ENCODE results near the gene CDC42SE1.
A peak's percentile ranks its signal among the peaks of the same experiment; 100 is the strongest.

Gene CDC42SE1

DNA sequence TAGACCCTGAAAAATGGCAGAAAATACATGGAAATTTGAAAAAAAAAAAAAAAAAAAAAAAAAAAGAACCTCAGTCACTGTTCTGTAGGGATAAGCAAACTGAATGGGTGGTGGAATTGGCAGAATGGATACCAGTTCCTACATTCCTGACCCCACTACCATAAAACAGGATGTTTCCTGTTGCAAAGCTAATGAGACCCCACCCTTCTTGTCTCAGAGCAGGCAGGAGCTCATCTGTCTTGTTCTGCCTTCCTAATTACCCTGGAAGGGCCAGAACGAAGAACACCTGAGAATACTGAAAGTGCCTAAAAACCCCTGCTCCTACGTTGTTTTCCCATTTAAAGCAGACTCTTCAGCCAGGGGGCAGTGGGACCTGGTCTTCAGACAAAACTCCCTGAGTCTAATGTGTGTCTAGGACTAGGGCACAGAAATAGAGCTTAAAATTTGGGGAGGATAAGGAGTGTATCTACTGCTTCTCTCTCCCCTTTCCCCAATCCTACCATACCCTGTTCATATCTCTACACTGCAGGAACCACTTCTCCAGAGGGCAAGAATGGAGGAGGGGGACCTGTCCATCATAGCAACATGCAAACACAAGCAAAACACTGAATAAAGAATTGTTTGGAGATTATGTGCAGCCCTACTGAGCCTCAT lies 7.9 kb downstream of the CDC42SE1 start:
- no peak for DNase-seq

DNA sequence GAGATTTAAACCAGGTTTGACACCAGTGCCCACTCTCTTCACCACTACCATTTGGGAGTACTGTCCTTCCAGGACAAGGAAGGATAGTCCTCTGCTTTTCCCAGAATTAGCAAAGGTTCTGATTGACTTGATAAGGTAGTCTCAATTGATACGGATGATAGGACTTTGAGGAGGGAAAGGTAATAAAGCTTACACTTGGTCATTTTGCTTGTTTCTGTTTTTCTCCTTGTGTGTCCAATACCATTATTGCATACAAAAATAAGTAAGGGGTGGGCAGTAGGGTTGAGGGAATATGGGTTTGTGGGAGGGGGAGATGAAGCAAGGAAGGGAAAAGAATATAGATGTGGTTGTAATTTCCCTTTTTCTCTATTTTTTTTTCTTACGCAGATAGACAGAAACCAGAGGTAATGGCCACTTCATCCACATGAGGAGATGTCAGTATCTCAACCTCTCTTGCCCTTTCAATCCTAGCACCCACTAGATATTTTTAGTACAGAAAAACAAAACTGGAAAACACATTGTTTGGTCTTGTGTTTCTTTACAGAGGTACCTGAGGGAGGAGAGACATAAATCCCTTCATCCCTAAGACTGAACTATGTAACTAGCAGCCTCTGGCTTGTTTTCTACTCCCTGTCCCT lies 9.3 kb downstream of the CDC42SE1 start:
- DNase-seq: no peak

DNA sequence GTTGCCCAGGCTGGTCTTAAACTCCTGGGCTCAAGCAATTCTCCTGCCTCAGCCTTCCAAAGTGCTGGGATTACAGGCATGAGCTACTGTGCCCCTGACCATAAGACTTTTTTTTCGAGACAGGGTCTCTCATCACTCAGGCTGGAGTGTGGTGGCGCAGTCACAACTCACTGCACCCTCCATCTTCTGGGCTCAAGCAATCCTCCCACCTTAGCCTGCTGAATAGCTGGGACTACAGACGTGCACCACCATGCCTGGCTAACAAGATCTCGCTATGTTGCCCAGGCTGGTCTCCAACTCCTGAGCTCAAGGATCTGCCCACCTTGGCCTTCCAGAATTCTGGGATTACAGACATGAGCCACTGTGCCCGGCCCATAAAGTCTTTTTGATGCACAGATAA lies 10.0 kb downstream of the CDC42SE1 start:
- DNase-seq: no peak

DNA sequence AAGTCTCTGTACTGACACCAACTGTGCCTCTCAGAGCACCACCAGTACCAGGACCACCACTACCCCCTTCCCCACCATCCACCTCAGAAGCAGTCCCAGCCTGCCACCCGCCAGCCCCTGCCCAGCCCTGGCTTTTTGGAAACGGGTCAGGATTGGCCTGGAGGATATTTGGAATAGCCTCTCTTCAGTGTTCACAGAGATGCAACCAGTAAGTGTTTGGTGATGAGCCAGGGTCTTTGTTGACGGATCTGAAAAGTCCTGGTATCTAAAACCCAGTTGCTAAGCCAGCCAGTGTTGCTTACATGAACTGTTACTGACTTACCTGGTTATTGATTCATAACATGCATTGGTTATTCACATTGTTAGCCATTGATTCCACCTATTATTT lies 10.8 kb downstream of the CDC42SE1 start:
- no peak for DNase-seq

DNA sequence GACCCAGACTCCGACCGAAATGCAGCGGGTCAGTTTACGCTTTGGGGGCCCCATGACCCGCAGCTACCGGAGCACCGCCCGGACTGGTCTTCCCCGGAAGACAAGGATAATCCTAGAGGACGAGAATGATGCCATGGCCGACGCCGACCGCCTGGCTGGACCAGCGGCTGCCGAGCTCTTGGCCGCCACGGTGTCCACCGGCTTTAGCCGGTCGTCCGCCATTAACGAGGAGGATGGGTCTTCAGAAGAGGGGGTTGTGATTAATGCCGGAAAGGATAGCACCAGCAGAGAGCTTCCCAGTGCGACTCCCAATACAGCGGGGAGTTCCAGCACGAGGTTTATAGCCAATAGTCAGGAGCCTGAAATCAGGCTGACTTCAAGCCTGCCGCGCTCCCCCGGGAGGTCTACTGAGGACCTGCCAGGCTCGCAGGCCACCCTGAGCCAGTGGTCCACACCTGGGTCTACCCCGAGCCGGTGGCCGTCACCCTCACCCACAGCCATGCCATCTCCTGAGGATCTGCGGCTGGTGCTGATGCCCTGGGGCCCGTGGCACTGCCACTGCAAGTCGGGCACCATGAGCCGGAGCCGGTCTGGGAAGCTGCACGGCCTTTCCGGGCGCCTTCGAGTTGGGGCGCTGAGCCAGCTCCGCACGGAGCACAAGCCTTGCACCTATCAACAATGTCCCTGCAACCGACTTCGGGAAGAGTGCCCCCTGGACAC lies 11.3 kb downstream of the CDC42SE1 start:
- DNase-seq: peak; percentile 45 to 68

DNA sequence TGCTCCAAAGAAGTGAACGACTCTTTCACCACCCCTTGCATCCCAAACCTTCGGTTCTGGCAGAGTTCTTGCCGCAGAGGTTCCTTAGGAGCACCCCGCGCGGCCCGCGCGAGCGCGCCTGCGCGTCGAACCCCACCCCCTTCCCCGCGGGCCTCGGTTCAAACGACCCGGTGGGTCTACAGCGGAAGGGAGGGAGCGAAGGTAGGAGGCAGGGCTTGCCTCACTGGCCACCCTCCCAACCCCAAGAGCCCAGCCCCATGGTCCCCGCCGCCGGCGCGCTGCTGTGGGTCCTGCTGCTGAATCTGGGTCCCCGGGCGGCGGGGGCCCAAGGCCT lies 11.9 kb downstream of the CDC42SE1 start, which contains the start of gene C1orf56:
C1orf56 (plus strand) TSS at position 161 of the 334 bp plus-strand sequence; CDS start at position 258, 97 bp downstream.
- DNase-seq: peak; percentile 68 to 74

DNA sequence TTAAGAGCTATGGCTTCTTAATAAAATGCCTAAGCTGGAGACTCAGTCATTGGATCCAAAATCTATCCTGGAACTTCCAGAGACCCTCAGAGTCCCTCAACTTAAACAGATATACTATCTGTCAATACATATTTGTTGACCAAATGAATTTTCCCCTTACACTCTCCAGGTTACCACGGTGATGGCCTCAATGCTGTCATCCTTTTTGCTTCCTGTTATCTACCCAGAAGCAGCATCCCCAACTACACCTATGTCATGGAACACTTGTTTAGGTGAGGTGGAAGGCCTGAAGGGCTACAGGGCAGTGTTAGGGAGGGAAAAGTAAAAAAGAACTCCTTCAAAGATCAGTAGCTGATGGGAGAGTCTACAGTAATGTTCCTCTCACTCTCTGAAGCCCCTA lies 16.3 kb downstream of the CDC42SE1 start:
- no peak for DNase-seq

DNA sequence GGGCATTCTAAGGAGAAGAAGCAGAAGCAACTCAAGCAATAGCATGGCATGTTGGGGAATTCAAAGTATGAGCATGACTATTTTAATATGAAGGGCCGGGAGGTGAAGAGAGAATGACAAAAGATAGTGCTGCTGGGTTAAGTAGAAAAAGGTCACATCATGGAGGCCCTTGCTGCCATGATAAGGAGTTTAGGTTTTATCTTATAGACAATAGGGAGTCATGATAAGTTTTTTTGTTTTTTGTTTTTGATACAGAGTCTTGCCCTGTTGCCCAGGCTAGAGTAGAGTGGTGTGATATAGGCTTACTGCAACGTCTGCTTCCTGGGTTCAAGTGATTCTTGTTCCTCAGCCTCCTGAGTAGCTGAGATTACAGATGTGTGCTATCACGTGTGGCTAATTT lies 19.9 kb downstream of the CDC42SE1 start:
- DNase-seq: no peak

DNA sequence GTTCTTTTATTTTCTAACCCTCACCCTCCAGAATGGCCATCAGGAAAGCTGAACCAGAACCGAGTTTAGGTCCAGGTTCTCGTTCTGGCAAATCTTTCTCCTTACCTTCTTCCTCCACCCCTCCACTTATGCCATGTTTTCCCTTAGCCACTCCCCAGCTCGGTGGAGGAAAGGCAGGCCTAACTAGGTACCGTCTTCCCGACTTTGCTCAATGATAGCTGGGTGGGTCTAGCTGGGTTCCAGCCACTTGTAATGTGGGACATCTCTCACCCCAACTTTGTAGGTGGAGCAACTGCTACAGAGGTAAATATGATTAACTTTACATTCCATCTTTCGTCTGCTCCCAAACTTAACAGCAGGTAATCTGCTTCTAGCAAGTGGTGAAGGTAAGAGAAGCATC lies 22.4 kb downstream of the CDC42SE1 start:
- no peak for DNase-seq

DNA sequence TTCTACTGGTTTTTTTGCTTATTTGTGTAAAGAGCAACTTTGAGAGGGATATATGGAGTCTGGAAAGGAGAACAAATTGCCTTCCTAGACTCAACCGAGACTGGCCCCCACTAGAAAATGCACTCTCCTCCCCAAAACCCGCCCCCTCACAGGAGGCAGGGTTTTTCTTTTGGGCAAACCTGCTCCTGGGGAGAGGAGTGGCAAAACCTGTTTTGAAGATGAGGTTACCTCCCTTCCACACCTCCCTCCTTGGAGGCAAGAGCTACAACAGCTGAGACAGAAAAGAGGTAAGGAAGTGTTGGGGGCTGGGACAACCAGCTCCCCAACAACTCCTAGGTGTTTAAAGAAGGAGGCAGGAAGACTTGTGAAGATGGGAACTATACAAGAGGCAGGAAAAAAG lies 23.1 kb downstream of the CDC42SE1 start, which contains the start of gene BNIPL:
BNIPL (plus strand) TSS at position 231 of the 400 bp plus-strand sequence; CDS start at position 371, 140 bp downstream.
- no peak for DNase-seq

DNA sequence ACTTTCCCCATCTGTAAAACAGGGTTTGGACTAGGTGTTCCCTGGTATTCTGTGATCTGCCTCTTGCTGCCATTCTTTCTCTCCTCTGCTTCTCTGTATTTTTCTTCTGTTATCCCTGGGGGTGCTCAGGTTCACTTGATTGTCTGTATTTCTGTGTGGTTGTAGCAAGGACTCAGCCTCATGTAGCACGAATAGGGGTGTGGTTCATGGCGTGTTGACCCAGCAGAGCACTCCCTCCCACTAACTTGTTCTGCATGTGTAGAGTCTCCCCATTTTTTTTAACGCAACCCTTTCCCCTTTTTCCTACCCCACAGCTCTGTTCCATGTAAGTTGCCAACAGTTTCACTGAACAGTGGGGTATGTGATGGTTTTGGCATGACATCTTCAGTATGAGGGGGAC lies 24.3 kb downstream of the CDC42SE1 start:
- no peak for DNase-seq

DNA sequence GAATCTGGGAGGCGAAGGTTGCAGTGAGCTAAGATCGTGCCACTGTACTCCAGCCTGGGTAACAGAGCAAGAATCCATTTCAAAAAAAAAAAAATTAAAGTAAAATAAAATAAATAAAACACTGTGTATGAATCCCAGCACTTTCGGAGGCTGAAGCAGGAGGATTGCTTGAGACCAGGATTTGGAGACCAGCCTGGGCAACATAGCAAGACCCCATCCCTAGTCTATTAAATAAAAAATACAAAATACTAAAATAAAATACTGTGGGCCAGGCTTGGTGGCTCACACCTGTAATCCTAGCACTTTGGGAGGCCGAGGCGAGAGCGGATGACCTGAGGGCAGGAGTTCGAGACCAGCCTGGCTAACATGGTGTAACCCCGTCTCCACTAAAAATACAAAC lies 27.3 kb downstream of the CDC42SE1 start:
- no peak for DNase-seq

DNA sequence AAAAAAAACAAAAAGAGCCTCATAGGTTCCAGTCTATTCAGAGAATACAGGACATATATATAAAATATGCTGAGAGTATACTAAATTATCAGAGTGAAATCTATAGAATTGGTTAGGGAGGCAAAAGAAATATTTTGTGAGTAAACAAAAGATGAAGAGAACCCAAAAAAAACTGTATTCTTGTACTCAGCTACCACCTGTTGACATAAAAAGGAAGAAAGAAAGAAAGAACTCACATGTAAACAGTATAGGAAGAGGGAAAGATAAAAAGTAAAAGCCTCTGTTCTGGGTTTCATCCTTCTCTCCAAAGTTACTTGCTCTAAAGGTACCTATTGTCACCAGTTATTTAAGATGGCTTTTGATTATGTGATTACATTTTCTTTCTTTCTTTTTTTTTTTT lies 33.0 kb downstream of the CDC42SE1 start:
- DNase-seq: no peak

DNA sequence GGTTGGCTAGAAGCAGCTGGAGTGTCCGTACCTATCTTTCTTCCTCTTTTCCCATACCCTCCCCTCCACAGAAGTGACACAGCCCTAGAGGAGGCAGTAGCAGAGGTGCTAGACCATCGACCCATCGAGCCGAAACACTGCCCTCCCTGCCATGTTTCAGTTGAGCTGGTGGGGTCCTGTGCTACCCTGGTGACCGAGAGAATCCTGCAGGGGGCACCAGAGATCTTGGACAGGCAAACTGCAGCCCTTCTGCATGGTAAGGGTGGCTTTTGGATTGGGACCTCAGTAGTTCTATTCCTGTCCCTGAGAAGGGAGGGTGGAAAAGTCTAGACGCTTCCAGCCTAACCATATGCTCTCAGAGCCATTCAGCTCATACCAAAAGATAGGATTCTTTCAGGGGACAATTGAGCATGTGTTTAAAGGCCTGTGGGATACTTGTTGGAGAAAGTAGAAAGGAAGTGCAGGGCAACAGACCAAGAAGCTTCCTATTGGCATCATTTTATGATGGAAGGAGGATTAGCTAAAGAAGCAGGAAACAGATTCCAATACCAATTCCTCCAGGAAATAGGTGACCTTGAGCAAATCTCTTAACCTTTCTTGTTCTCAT lies 34.8 kb downstream of the CDC42SE1 start:
- DNase-seq: peak; percentile 44 to 62

DNA sequence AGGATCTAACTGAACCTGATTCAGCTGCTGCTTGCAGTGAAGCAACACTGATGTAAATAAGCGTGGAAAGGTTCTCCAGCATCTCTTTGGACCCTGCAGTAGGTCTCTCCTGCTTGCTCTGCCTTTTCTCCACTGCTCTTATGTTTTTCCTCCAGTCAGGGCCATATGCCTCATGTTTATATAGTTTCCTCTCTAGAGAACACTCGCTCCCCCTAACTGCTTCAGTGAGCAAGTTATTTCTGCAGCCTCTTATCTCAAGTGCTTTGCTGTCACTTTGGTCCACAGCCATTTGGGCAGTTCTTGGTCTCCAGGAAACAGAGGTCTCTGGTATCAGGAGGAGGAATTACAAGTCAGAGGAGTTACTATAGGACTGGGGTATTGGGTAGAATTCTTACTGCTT lies 45.9 kb downstream of the CDC42SE1 start:
- DNase-seq: peak in 1 of 2 experiments; percentile 79

DNA sequence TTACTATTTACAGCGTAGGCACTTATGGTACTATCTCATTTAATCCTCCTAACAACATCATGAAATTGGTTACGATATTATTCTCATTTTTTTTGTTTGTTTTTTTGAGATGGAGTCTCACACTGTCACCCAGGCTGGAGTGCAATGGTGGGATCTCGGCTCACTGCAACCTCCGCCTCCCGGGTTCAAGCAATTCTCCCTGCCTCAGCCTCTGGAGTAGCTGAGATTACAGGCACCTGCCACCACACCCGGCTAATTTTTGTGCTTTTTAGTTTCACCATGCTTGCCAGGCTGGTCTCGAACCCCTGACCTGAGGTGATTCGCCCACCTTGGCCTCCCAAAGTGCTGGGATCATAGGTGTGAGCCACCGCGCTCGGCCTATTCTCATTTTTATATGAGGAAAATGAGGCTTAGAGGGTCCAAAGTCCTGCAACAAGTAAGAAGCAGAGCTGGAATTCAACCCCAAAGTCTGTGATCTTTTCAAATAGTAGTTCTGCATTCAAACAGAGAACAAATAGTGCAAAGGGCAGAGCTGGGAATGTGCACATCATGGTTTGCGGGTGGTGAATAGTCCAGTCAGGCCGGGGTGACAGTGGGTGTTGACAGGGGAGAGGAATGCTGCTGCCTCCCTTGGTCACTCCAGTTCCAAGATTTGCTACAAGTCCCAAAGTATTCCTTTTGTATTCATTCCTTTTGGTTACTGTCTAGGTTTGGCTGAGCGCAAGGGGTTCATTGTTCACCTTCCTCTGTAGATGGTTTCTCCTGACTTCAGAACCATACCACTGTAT lies 46.5 kb downstream of the CDC42SE1 start:
- DNase-seq: no peak

DNA sequence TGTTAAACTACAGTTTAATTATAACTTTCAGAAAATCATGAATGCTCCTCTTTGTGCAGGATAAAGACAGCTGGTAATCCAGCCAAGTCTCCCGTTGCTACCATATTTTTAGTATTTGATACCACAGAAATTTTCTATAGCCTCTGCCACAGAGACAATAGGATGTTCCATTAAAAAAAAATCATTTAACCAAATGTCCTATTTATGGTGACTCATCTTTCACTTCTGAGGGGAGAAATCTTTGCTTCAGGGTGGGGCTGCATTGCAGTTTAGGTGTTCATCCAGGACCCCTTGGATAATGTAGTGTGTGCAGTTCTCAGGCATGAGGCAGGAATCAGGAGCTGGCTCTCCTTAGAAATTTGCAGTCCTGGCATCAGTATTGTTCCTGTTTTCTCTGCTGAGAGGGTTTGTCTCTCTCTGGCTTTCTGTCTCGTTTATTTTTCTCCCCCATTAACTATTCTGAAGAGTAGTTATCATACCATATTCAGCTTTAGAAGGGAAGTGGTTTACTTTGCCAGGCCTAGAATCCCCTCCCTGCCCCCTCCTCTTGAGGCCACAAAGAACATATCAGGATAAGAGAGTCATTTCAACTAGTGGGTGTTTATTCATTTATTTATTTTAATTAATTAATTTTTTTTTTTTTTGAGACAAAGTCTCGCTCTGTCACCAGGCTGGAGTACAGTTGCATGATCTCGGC lies 48.1 kb downstream of the CDC42SE1 start:
- DNase-seq: no peak

DNA sequence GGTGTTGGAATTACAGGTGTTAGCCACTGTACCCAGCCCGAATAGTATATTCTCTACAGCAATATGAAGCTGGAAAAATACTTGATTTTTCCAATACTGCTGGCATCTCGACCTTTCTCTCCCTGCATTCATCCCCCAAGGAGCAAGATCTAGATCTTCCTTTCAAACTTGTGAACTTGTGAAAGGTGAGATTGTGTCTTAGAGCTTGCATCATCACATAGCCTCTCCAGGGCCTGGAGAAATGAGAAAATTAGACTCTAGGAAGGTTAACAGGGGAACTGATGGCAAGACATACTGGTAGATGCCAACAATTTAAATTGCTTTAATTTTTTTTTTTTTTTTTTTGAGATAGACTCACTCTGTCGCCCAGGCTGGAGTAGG lies 49.1 kb downstream of the CDC42SE1 start:
- no peak for DNase-seq

DNA sequence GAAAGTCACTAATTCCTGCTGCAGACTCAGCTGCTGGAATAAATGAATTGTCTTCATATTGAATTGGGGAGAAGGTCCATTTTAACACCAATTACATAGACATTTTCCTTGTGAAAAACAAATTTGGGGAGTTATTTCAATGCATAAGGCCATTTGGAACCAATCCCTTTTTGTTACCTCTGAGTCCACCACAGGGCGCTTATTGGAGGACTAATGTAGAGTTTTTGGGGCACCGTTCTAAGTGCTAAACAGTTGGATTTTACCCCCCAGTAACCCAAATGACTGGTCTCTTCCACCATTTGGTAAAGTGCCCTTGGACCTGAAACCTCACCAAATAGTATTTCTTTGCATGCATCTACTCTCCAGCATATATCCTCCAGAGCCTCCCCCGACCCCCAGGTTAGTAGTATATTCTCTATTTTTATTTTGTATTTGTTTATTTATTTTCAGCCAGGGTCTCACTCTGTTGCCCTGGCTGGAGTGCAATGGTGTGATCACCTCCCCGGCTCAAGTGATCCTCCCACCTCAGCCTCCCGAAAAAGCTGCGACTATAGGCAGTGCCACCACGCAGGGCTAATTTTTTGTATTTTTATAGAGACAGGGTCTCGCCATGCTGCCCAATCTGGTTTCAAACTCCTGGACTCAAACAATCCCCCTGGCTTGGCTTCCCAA lies 49.6 kb downstream of the CDC42SE1 start:
- no peak for DNase-seq

DNA sequence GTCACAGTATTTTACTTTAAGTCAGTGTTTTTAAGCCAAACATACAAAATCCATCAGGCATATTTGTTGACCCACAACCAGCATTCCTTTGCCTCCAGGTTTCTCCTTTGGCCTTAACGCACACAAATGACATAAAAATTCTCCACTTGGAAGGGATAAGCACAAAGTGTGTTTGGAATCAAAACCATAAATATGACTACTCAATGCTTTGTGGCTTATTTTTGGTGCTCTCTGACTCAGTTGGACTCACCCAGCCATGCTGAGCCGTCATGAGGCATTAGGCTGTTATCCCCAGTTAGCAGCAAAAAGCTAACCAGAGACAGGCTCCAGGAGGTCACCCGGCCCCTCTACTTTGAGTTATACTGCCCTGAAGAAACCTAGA lies 50.2 kb downstream of the CDC42SE1 start:
- DNase-seq: no peak

All from NCI-H187 (cell line).